Fibroblast of skin of abdomen (primary cell): ENCODE measurements around the gene HNRNPU.
"Not testable (repeated sequence)": the region's sequence is repeated elsewhere in the genome, so short reads cannot be mapped to it uniquely, and the experiment has no call there.

Experiments used
- DNase-seq: peaks from one replicate; pipeline ENCODE4 v3.0.0-alpha.2; 2013

Gene HNRNPU

GRCh38 chr1:244839656-244840055 is 24.7 kb downstream of the HNRNPU start:
- DNase-seq: peak; percentile 28

GRCh38 chr1:244837597-244838258 is 26.6 kb downstream of the HNRNPU start:
- DNase-seq: no peak

- peak; percentile 25 for DNase-seq
Measured at GRCh38 chr1:244836584-244836983, 27.8 kb downstream of the HNRNPU start.

GRCh38 chr1:244836135-244836521 is 28.2 kb downstream of the HNRNPU start:
- peak; percentile 23 for DNase-seq

GRCh38 chr1:244835276-244836134 is 28.8 kb downstream of the HNRNPU start, which contains the start of gene COX20:
Gene COX20, plus strand, starts transcription at chr1:244835658. Its CDS starts 57 bp downstream, at chr1:244835715.
- peak; percentile 93 for DNase-seq

- DNase-seq: peak; percentile 95
Measured at GRCh38 chr1:244834543-244835275, 29.6 kb downstream of the HNRNPU start.

GRCh38 chr1:244833734-244834542 is 30.4 kb downstream of the HNRNPU start:
- peak; percentile 79 for DNase-seq

- not testable (repeated sequence) for DNase-seq
Measured at GRCh38 chr1:244833260-244833659, 31.1 kb downstream of the HNRNPU start.

- no peak for DNase-seq
Measured at GRCh38 chr1:244830639-244831038, 33.7 kb downstream of the HNRNPU start.

- no peak for DNase-seq
Measured at GRCh38 chr1:244826712-244827111, 37.6 kb downstream of the HNRNPU start.

- DNase-seq: no peak
Measured at GRCh38 chr1:244822878-244823277, 41.5 kb downstream of the HNRNPU start.

GRCh38 chr1:244821134-244821533 is 43.2 kb downstream of the HNRNPU start:
- DNase-seq: no peak

- DNase-seq: no peak
Measured at GRCh38 chr1:244820131-244820530, 44.2 kb downstream of the HNRNPU start.

- DNase-seq: no peak
Measured at GRCh38 chr1:244817415-244817894, 46.9 kb downstream of the HNRNPU start.

GRCh38 chr1:244815600-244816099 is 48.7 kb downstream of the HNRNPU start:
- no peak for DNase-seq

GRCh38 chr1:244813327-244813726 is 51.0 kb downstream of the HNRNPU start:
- no peak for DNase-seq

- no peak for DNase-seq
Measured at GRCh38 chr1:244810221-244810620, 54.1 kb downstream of the HNRNPU start.

GRCh38 chr1:244807138-244807537 is 57.2 kb downstream of the HNRNPU start:
- DNase-seq: no peak

- DNase-seq: no peak
Measured at GRCh38 chr1:244804841-244805240, 59.5 kb downstream of the HNRNPU start.

GRCh38 chr1:244802556-244803239 is 61.6 kb downstream of the HNRNPU start:
- DNase-seq: no peak

GRCh38 chr1:244802041-244802440 is 62.3 kb downstream of the HNRNPU start:
- DNase-seq: no peak
